Liver (tissue), 9 donors: ENCODE measurements around the gene PRTFDC1. TPM values are rescaled to one million over a fixed set of nuclear protein-coding genes. Genes with fewer than 3 reads are reported as not detected.

ENCODE experiments used
- DNase-seq: peaks from one replicate; pipeline ENCODE4 v3.0.0-alpha.2; 2017; ENCODE audit warnings: low spot score
- H3K27ac ChIP-seq, 2 donors: one replicate each; pipeline ENCODE4 v1.7.0; 2013; ENCODE audit warnings: inconsistent platforms in 2 of 2, low read length in 2 of 2, control low read depth in 1 of 2, low read depth in 1 of 2, mild to moderate bottlenecking in 1 of 2
- H3K27me3 ChIP-seq, 4 donors: one replicate each; pipeline versions ENCODE4 v1.6.1 to v1.7.0; 2013; ENCODE audit warnings: low read length in 3 of 4, inconsistent platforms in 1 of 4, mild to moderate bottlenecking in 1 of 4, moderate library complexity in 1 of 4; ENCODE audit not compliant: control insufficient read depth in 4 of 4, insufficient read depth in 4 of 4
- H3K36me3 ChIP-seq, 4 donors: one replicate each; pipeline versions ENCODE4 v1.6.1 to v1.7.0; 2013; ENCODE audit warnings: low read length in 3 of 4, mild to moderate bottlenecking in 3 of 4, low read depth in 1 of 4, moderate library complexity in 1 of 4; ENCODE audit not compliant: control insufficient read depth in 4 of 4, insufficient read depth in 3 of 4
- H3K4me1 ChIP-seq, 4 donors: one replicate each; pipeline versions ENCODE4 v1.6.1 to v1.7.0; 2013; ENCODE audit warnings: low read length in 3 of 4, mild to moderate bottlenecking in 3 of 4, moderate library complexity in 1 of 4; ENCODE audit not compliant: control insufficient read depth in 4 of 4, insufficient read depth in 4 of 4
- H3K4me3 ChIP-seq, 3 donors: one replicate each; pipeline versions ENCODE4 v1.6.1 to v1.7.0; 2013; ENCODE audit warnings: low read length in 3 of 3, control low read depth in 1 of 3, low read depth in 1 of 3, mild to moderate bottlenecking in 1 of 3
- H3K9ac ChIP-seq, 2 donors: one replicate each; pipeline ENCODE4 v1.7.0; 2013; ENCODE audit warnings: low read length in 2 of 2, mild to moderate bottlenecking in 2 of 2, moderate library complexity in 2 of 2, control low read depth in 1 of 2, low read depth in 1 of 2
- H3K9me3 ChIP-seq, 4 donors: one replicate each; pipeline versions ENCODE4 v1.6.1 to v1.7.0; 2013; ENCODE audit warnings: low read length in 3 of 4; ENCODE audit not compliant: control insufficient read depth in 4 of 4
- EGR1 ChIP-seq, 2 donors: IDR thresholded peaks; 2 replicates each; pipeline ENCODE4 v1.6.1; 2016 to 2018; ENCODE audit warnings: antibody characterized with exemption in 2 of 2, low read depth in 2 of 2
- FOXA1 ChIP-seq: IDR thresholded peaks from 2 replicates; pipeline ENCODE4 v1.6.1; 2016; ENCODE audit warnings: antibody characterized with exemption
- FOXA2 ChIP-seq: IDR thresholded peaks from 2 replicates; pipeline ENCODE4 v1.6.1; 2016; ENCODE audit warnings: antibody characterized with exemption
- GABPA ChIP-seq, 2 donors: IDR thresholded peaks in 1 of 2; conservative IDR thresholded peaks in 1 of 2; 2 replicates each; pipeline ENCODE4 v1.6.1; 2016; ENCODE audit warnings: antibody characterized with exemption in 2 of 2, mild to moderate bottlenecking in 1 of 2, moderate library complexity in 1 of 2
- HNF4A ChIP-seq, 2 donors: conservative IDR thresholded peaks; 2 replicates each; pipeline ENCODE4 v1.6.1; 2016; ENCODE audit warnings: antibody characterized with exemption in 2 of 2, mild to moderate bottlenecking in 2 of 2
- HNF4G ChIP-seq: IDR thresholded peaks from 2 replicates; pipeline ENCODE4 v1.6.1; 2016; ENCODE audit warnings: antibody characterized with exemption
- JUND ChIP-seq, 2 donors: IDR thresholded peaks; 2 replicates each; pipeline ENCODE4 v1.6.1; 2016; ENCODE audit warnings: antibody characterized with exemption in 2 of 2
- NR2F2 ChIP-seq: IDR thresholded peaks from 2 replicates; pipeline ENCODE4 v1.6.1; 2016; ENCODE audit warnings: antibody characterized with exemption
- RAD21 ChIP-seq, 2 donors: IDR thresholded peaks; 2 replicates each; pipeline ENCODE4 v1.6.1; 2016; ENCODE audit warnings: antibody characterized with exemption in 2 of 2, mild to moderate bottlenecking in 2 of 2
- RXRA ChIP-seq, 2 donors: IDR thresholded peaks; 2 replicates each; pipeline ENCODE4 v1.6.1; 2017 to 2018; ENCODE audit warnings: antibody characterized with exemption in 2 of 2, mild to moderate bottlenecking in 1 of 2
- SP1 ChIP-seq: IDR thresholded peaks from 2 replicates; pipeline ENCODE4 v1.6.1; 2018; ENCODE audit warnings: antibody characterized with exemption, mild to moderate bottlenecking
- TAF1 ChIP-seq: conservative IDR thresholded peaks from 2 replicates; pipeline ENCODE4 v1.6.1; 2016; ENCODE audit warnings: antibody characterized with exemption, mild to moderate bottlenecking
- YY1 ChIP-seq: IDR thresholded peaks from 2 replicates; pipeline ENCODE4 v1.6.1; 2016; ENCODE audit warnings: antibody characterized with exemption, mild to moderate bottlenecking
- WGBS: extraction: QIAGEN DNeasy Blood & Tissue Kit; methylation state at CpG from one replicate; pipeline ENCODE4 v1.1.7; 2013; 5-methylcytosine and 5-hydroxymethylcytosine counted together
- polyA plus RNA-seq, 2 donors: library from polyadenylated mRNA; stranded (reverse) in 1 of 2; unstranded in 1 of 2; fragments of 200-250 nt in 1 of 2; fragments of >200 nt in 1 of 2; fragmentation: Nextera tagmentation in 1 of 2; extraction: Ambion mirVana in 1 of 2; gene quantifications; one replicate each; pipeline versions ENCODE4 v1.2.1 to v1.2.3, GENCODE V29; 2013 to 2015
- total RNA-seq, 2 donors: library from RNA; depleted of rRNA; stranded (reverse); fragments of >200 nt; gene quantifications; one replicate each; pipeline ENCODE4 v1.2.3, GENCODE V29; 2014
- TF ChIP-seq, protein P1 (sequence below): IDR thresholded peaks from 2 replicates; pipeline ENCODE4 v1.6.1; 2016; ENCODE audit warnings: antibody characterized with exemption
- TF ChIP-seq, protein P2 (sequence below): IDR thresholded peaks from 2 replicates; pipeline ENCODE4 v1.6.1; 2016; ENCODE audit warnings: antibody characterized with exemption, mild to moderate bottlenecking
- TF ChIP-seq, protein P3 (sequence below): fragments of 150-350 bp; IDR thresholded peaks from 2 replicates; pipeline ENCODE4 v1.5.1; 2017; ENCODE audit warnings: improper control_type of control experiment, low read depth, low read length; ENCODE audit not compliant: missing input control
- TF ChIP-seq, protein P4 (sequence below): IDR thresholded peaks from 2 replicates; pipeline ENCODE4 v1.6.1; 2016; ENCODE audit warnings: antibody characterized with exemption
- donor health status: healthy.
- donor health status: healthy.
- donor health status: healthy.
- donor health status: healthy.
- donor health status: healthy.

Gene PRTFDC1
- total and polyA plus RNA-seq, 4 donors: 0.93 to 3.1 (median 1.9) TPM

DNA sequence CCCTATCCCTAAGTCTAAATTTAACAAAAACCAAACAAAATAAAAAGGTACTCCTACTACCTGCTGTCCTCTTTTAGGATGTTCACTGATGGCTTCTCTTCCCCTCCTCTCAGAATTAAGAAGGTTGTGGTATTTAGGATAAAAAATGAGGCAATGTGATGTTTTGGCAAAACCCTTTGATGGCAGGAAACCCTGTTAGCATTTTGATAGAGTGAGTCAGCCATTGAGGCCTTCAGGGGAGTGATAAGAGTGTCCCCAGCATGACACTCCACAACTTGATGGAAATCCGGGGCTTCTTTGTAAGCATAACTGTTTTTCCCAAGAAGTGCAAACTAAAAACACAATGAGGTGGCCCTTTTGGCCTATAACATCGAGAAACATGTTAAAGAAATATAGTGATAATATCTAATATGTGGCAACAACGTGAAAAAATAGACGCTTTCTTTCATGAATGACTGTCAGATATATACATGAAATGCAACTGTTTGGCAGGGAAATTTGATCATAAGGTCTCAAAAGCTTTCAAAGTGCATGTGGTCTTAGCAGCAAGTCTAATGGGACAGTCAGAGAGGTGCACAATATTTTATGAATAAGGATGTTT is 55.0 kb downstream of the PRTFDC1 start:
- Histone ChIP-seq H3K9ac (no peak overlapping the region), H3K4me1 (peaks cover 0 to 3% (median 0%) of the 10 kb centered on the region in 4 donors), H3K4me3 (no peak overlapping the region), H3K36me3 (no peaks in the 10 kb centered on the region), H3K27ac (no peak overlapping the region), H3K9me3 (no peaks in the 10 kb centered on the region), H3K27me3 (no peaks in the 10 kb centered on the region)
- TF ChIP-seq RXRA (IDR thresholded peaks at IDR 0.05) (peak in 1 of 2 donors; percentile 7), JUND (IDR thresholded peaks at IDR 0.05) (peak in 1 of 2 donors; percentile 27)
- TF ChIP-seq, protein P1, sequence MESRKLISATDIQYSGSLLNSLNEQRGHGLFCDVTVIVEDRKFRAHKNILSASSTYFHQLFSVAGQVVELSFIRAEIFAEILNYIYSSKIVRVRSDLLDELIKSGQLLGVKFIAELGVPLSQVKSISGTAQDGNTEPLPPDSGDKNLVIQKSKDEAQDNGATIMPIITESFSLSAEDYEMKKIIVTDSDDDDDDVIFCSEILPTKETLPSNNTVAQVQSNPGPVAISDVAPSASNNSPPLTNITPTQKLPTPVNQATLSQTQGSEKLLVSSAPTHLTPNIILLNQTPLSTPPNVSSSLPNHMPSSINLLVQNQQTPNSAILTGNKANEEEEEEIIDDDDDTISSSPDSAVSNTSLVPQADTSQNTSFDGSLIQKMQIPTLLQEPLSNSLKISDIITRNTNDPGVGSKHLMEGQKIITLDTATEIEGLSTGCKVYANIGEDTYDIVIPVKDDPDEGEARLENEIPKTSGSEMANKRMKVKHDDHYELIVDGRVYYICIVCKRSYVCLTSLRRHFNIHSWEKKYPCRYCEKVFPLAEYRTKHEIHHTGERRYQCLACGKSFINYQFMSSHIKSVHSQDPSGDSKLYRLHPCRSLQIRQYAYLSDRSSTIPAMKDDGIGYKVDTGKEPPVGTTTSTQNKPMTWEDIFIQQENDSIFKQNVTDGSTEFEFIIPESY: peak; percentile 2
- TF ChIP-seq, protein P2, sequence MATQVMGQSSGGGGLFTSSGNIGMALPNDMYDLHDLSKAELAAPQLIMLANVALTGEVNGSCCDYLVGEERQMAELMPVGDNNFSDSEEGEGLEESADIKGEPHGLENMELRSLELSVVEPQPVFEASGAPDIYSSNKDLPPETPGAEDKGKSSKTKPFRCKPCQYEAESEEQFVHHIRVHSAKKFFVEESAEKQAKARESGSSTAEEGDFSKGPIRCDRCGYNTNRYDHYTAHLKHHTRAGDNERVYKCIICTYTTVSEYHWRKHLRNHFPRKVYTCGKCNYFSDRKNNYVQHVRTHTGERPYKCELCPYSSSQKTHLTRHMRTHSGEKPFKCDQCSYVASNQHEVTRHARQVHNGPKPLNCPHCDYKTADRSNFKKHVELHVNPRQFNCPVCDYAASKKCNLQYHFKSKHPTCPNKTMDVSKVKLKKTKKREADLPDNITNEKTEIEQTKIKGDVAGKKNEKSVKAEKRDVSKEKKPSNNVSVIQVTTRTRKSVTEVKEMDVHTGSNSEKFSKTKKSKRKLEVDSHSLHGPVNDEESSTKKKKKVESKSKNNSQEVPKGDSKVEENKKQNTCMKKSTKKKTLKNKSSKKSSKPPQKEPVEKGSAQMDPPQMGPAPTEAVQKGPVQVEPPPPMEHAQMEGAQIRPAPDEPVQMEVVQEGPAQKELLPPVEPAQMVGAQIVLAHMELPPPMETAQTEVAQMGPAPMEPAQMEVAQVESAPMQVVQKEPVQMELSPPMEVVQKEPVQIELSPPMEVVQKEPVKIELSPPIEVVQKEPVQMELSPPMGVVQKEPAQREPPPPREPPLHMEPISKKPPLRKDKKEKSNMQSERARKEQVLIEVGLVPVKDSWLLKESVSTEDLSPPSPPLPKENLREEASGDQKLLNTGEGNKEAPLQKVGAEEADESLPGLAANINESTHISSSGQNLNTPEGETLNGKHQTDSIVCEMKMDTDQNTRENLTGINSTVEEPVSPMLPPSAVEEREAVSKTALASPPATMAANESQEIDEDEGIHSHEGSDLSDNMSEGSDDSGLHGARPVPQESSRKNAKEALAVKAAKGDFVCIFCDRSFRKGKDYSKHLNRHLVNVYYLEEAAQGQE: no peak
- WGBS: 77% methylated on average over 4 of the region's 4 CpGs
- DNase-seq: no peak

DNA sequence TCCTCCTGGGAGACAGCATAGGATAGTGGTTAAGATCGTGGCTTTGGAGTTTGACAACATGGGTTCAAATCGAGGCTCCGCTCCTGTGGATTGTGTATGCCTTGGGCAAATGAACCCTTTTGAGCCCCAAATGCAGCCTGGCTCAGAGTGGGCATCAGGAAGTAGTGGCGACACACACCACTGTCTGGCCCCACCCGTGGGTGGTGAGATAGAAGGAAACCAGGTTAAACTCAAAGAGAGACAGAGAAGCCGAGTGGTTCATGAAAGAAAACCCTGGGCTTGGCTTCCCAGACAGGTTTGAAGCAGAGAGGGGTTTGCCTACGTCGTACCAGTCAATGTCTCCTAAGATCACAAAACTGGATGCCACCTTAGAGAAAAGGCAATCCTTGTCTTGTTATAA is 57.7 kb downstream of the PRTFDC1 start:
- Histone ChIP-seq H3K27me3 (no peaks in the 10 kb centered on the region), H3K9me3 (no peaks in the 10 kb centered on the region), H3K4me1 (no peaks in the 10 kb centered on the region), H3K36me3 (no peaks in the 10 kb centered on the region), H3K9ac (no peak overlapping the region), H3K4me3 (no peak overlapping the region), H3K27ac (no peak overlapping the region)
- TF ChIP-seq EGR1 (IDR thresholded peaks at IDR 0.05; ENCODE audit: low read depth in 2 of 2) (no peak), RAD21 (IDR thresholded peaks at IDR 0.05) (no peak), SP1 (no peak), NR2F2 (no peak), HNF4G (no peak), JUND (IDR thresholded peaks at IDR 0.05) (no peak), FOXA2 (no peak), HNF4A (conservative IDR thresholded peaks at IDR 0.05) (no peak), RXRA (IDR thresholded peaks at IDR 0.05) (no peak), GABPA (IDR thresholded peaks at IDR 0.05 in 1 of 2, conservative IDR thresholded peaks at IDR 0.05 in 1 of 2) (no peak), TAF1 (no peak), YY1 (no peak), FOXA1 (no peak)
- TF ChIP-seq, protein P2: no peak
- TF ChIP-seq, protein P3, sequence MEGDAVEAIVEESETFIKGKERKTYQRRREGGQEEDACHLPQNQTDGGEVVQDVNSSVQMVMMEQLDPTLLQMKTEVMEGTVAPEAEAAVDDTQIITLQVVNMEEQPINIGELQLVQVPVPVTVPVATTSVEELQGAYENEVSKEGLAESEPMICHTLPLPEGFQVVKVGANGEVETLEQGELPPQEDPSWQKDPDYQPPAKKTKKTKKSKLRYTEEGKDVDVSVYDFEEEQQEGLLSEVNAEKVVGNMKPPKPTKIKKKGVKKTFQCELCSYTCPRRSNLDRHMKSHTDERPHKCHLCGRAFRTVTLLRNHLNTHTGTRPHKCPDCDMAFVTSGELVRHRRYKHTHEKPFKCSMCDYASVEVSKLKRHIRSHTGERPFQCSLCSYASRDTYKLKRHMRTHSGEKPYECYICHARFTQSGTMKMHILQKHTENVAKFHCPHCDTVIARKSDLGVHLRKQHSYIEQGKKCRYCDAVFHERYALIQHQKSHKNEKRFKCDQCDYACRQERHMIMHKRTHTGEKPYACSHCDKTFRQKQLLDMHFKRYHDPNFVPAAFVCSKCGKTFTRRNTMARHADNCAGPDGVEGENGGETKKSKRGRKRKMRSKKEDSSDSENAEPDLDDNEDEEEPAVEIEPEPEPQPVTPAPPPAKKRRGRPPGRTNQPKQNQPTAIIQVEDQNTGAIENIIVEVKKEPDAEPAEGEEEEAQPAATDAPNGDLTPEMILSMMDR: no peak
- TF ChIP-seq, protein P1: no peak
- TF ChIP-seq, protein P4, sequence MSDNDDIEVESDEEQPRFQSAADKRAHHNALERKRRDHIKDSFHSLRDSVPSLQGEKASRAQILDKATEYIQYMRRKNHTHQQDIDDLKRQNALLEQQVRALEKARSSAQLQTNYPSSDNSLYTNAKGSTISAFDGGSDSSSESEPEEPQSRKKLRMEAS: no peak
- DNase-seq: no peak
- whole genome bisulfite sequencing: 86% methylated on average over 8 of the region's 8 CpGs
